Measurements from ENCODE around the gene SERGEF. TPM values are rescaled to one million over a fixed set of nuclear protein-coding genes. Genes with fewer than 3 reads are reported as not detected.

SERGEF gene
- total and polyA plus RNA-seq, 7 experiments from 2014 or later: 35.0 to 93.5 (median 53.7) TPM

DNA sequence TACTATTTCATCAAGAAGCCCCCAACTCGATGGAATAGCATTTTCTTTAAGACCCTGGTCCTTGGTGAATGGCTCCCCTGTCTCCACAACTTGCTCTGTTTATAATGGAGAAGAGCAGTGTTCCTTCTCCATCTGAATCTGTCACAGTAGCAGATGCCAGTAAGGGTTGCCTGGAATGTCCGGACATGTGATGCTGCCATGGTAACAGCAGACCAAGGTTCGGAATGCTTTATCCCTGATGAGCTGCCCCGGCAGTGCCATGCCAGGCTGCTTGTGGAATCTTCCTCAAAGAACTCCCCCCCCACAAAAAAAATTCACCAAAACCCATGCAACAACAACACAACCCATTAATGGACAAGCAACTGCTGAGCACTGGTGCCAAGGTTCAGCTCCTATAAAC lies 205.8 kb downstream of the SERGEF start:
- POLR2A ChIA-PET: no interaction called here

DNA sequence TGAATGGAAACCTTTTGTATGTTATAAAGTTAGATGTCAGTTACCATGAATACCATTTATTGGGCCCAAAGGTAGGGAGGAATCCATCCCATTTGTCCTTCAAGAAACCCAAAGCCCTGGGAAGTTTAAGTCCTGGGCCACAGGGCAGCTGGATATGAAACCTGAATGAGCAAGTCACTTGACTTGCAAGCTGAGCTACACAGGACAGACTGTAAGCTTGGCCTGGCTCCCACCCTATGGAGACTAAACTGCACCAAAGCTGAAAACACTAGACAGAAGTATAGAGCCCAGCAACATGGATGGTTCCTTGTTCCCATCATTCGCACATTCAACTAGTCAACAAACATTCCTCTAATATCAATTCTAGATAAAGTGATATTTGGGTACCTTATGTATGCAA lies 207.0 kb downstream of the SERGEF start:
- H3K27me3 Mint-ChIP-seq: no peaks in the 10 kb centered on the region
- CTCF ChIA-PET: no interaction called here
- no peaks in the 10 kb centered on the region for H3K27me3 ChIP-seq (ENCODE audit: control insufficient read depth in 2 of 2, insufficient read depth in 2 of 2, low read length in 2 of 2)
- no peaks in the 10 kb centered on the region for H3K9me3 ChIP-seq (ENCODE audit: control insufficient read depth in 2 of 3, low read length in 3 of 3)
- H3K4me3 ChIP-seq (ENCODE audit: low read length): no peak overlapping the region
- H3K36me3 ChIP-seq (ENCODE audit: control insufficient read depth in 2 of 3, insufficient read depth in 3 of 3, low read length in 3 of 3): no peaks in the 10 kb centered on the region
- H3K36me3 Mint-ChIP-seq: peaks cover 0 to 53% (median 24%) of the 10 kb centered on the region in 5 donors
- H3K27ac ChIP-seq (ENCODE audit: low read depth, low read length): no peak overlapping the region
- peaks cover 0 to 8% (median 0%) of the 10 kb centered on the region in 11 donors for H3K9me3 Mint-ChIP-seq
- intact Hi-C loops (cut with micrococcal nuclease): no loop called here
- no peak overlapping the region for H3K27ac Mint-ChIP-seq
- H3K4me1 ChIP-seq (ENCODE audit: control insufficient read depth in 2 of 2, insufficient read depth in 2 of 2, low read length in 2 of 2): no peaks in the 10 kb centered on the region
- ATAC-seq (no peak), DNase-seq (no peak)
- POLR2A ChIA-PET: no interaction called here
- H3K4me3 Mint-ChIP-seq: no peak overlapping the region
- H3K4me1 Mint-ChIP-seq: peaks cover 0 to 2% (median 0%) of the 10 kb centered on the region in 7 donors

More for the DNA sequence above, 205.8 kb downstream of the SERGEF start:
- ATAC-seq (no peak), DNase-seq (no peak)
- H3K4me3 Mint-ChIP-seq: no peak overlapping the region
- Histone ChIP-seq H3K4me1 (ENCODE audit: control insufficient read depth in 2 of 2, insufficient read depth in 2 of 2, low read length in 2 of 2) (no peaks in the 10 kb centered on the region), H3K27ac (ENCODE audit: low read depth, low read length) (no peak overlapping the region), H3K9me3 (ENCODE audit: control insufficient read depth in 2 of 3, low read length in 3 of 3) (no peaks in the 10 kb centered on the region), H3K36me3 (ENCODE audit: control insufficient read depth in 2 of 3, insufficient read depth in 3 of 3, low read length in 3 of 3) (no peaks in the 10 kb centered on the region), H3K4me3 (ENCODE audit: low read length) (no peak overlapping the region), H3K27me3 (ENCODE audit: control insufficient read depth in 2 of 2, insufficient read depth in 2 of 2, low read length in 2 of 2) (no peaks in the 10 kb centered on the region)
- H3K9me3 Mint-ChIP-seq: peaks cover 0 to 8% (median 0%) of the 10 kb centered on the region in 11 donors
- CTCF ChIA-PET: no interaction called here
- intact Hi-C loops (cut with micrococcal nuclease): no loop called here
- no peak overlapping the region for H3K27ac Mint-ChIP-seq
- no peaks in the 10 kb centered on the region for H3K27me3 Mint-ChIP-seq
- H3K36me3 Mint-ChIP-seq: peaks cover 0 to 53% (median 24%) of the 10 kb centered on the region in 5 donors
- H3K4me1 Mint-ChIP-seq: peaks cover 0 to 5% (median 0%) of the 10 kb centered on the region in 7 donors

DNA sequence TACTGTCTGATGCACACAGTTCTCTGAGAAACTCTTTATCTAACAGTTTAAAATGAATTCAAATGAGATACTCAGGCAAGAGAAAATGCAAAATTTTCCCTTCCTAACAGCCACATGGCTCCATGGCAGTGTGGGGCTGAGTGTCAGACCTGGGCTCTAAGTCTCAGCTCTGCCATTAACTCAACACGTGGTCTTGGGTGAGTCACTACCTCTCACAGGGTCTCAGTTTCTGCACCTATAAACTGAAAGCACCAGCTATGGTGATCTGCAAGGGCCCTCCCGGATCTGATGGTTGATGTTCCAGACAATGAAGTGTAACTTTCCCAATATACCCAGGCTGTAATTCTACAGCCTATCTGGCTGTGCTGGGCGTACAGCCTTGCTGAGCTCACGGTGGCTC lies 207.8 kb downstream of the SERGEF start:
- H3K36me3 ChIP-seq (ENCODE audit: control insufficient read depth in 2 of 3, insufficient read depth in 3 of 3, low read length in 3 of 3): no peaks in the 10 kb centered on the region
- no peak for DNase-seq
- CTCF ChIA-PET: no interaction called here
- Mint-ChIP-seq H3K27ac (no peak overlapping the region), H3K9me3 (peaks cover 0 to 8% (median 0%) of the 10 kb centered on the region in 11 donors), H3K36me3 (peaks cover 0 to 56% (median 25%) of the 10 kb centered on the region in 5 donors), H3K4me3 (no peak overlapping the region), H3K4me1 (peaks cover 0 to 2% (median 0%) of the 10 kb centered on the region in 7 donors), H3K27me3 (no peaks in the 10 kb centered on the region)
- no peak for ATAC-seq
- H3K27ac ChIP-seq (ENCODE audit: low read depth, low read length): no peak overlapping the region
- H3K4me3 ChIP-seq (ENCODE audit: low read length): no peak overlapping the region
- no peaks in the 10 kb centered on the region for H3K27me3 ChIP-seq (ENCODE audit: control insufficient read depth in 2 of 2, insufficient read depth in 2 of 2, low read length in 2 of 2)
- no peaks in the 10 kb centered on the region for H3K4me1 ChIP-seq (ENCODE audit: control insufficient read depth in 2 of 2, insufficient read depth in 2 of 2, low read length in 2 of 2)
- intact Hi-C loops (cut with micrococcal nuclease): no loop called here
- H3K9me3 ChIP-seq (ENCODE audit: control insufficient read depth in 2 of 3, low read length in 3 of 3): no peaks in the 10 kb centered on the region
- POLR2A ChIA-PET: no interaction called here

DNA sequence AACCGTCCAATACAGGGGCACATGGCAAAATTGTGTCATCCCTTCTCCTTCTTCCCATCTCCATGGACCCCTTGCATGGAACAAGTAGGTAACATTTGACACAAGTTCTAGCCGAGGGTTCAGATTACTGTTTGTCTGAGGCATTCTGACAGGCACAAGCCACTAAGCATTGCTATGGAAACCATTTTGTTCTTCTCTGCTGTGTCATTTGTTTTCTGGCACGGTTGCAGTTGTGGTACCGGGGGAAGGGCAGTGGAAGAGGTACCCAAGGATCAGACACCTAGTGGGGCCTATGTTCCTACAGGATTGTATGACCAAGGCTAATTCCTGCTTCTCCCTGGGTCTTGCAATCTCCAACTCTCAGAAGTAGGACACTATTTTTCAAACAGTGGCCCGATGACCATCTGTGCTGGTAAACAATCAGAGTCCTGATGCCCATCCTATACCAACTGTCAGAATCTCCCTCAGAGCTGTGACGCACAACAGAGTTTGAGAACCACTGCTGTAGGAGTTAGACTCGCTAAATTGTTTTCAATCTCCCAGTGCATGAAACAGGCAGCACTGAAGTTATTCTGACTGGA lies 209.0 kb downstream of the SERGEF start:
- Histone ChIP-seq H3K4me1 (ENCODE audit: control insufficient read depth in 2 of 2, insufficient read depth in 2 of 2, low read length in 2 of 2) (no peaks in the 10 kb centered on the region), H3K9me3 (ENCODE audit: control insufficient read depth in 2 of 3, low read length in 3 of 3) (no peaks in the 10 kb centered on the region), H3K27ac (ENCODE audit: low read depth, low read length) (no peak overlapping the region), H3K27me3 (ENCODE audit: control insufficient read depth in 2 of 2, insufficient read depth in 2 of 2, low read length in 2 of 2) (no peaks in the 10 kb centered on the region), H3K4me3 (ENCODE audit: low read length) (no peak overlapping the region), H3K36me3 (ENCODE audit: control insufficient read depth in 2 of 3, insufficient read depth in 3 of 3, low read length in 3 of 3) (no peaks in the 10 kb centered on the region)
- POLR2A ChIA-PET: no interaction called here
- H3K36me3 Mint-ChIP-seq: peaks cover 0 to 55% (median 23%) of the 10 kb centered on the region in 5 donors
- H3K4me3 Mint-ChIP-seq: no peak overlapping the region
- CTCF ChIA-PET: no interaction called here
- H3K4me1 Mint-ChIP-seq: peaks cover 0 to under 1% (median 0%) of the 10 kb centered on the region in 7 donors
- H3K27me3 Mint-ChIP-seq: no peaks in the 10 kb centered on the region
- peaks cover 0 to 3% (median 0%) of the 10 kb centered on the region in 11 donors for H3K9me3 Mint-ChIP-seq
- no peak overlapping the region for H3K27ac Mint-ChIP-seq
- intact Hi-C loops (cut with micrococcal nuclease): no loop called here
- ATAC-seq (no peak), DNase-seq (no peak)

DNA sequence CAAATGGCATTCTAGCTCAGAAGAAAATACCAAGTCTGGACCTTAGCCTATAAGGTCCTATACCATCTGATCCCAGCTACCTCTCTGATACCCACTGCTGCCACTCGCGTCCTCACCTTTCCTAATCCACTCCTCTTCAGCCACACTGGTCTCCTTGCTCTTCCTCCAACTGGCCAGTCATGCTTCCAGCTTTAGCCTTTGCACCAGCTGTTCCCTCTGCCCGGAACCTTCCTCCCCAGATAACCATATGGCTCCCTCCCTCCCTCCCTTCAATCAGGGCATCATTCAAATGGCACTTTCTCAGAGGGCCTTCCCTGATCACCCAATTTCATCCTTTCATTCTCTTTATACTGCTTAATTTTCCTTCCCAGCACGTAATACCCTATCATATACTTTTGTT lies 210.4 kb downstream of the SERGEF start:
- Histone ChIP-seq H3K4me1 (ENCODE audit: control insufficient read depth in 2 of 2, insufficient read depth in 2 of 2, low read length in 2 of 2) (no peaks in the 10 kb centered on the region), H3K36me3 (ENCODE audit: control insufficient read depth in 2 of 3, insufficient read depth in 3 of 3, low read length in 3 of 3) (no peaks in the 10 kb centered on the region), H3K9me3 (ENCODE audit: control insufficient read depth in 2 of 3, low read length in 3 of 3) (no peaks in the 10 kb centered on the region), H3K27ac (ENCODE audit: low read depth, low read length) (no peak overlapping the region), H3K4me3 (ENCODE audit: low read length) (no peak overlapping the region), H3K27me3 (ENCODE audit: control insufficient read depth in 2 of 2, insufficient read depth in 2 of 2, low read length in 2 of 2) (no peaks in the 10 kb centered on the region)
- peaks cover 0 to 2% (median 0%) of the 10 kb centered on the region in 11 donors for H3K9me3 Mint-ChIP-seq
- CTCF ChIA-PET: no interaction called here
- H3K27ac Mint-ChIP-seq: no peak overlapping the region
- H3K27me3 Mint-ChIP-seq: no peaks in the 10 kb centered on the region
- no peak overlapping the region for H3K4me3 Mint-ChIP-seq
- DNase-seq (no peak), ATAC-seq (no peak)
- H3K4me1 Mint-ChIP-seq: no peaks in the 10 kb centered on the region
- POLR2A ChIA-PET: no interaction called here
- H3K36me3 Mint-ChIP-seq: peaks cover 0 to 57% (median 23%) of the 10 kb centered on the region in 5 donors
- intact Hi-C loops (cut with micrococcal nuclease): no loop called here

DNA sequence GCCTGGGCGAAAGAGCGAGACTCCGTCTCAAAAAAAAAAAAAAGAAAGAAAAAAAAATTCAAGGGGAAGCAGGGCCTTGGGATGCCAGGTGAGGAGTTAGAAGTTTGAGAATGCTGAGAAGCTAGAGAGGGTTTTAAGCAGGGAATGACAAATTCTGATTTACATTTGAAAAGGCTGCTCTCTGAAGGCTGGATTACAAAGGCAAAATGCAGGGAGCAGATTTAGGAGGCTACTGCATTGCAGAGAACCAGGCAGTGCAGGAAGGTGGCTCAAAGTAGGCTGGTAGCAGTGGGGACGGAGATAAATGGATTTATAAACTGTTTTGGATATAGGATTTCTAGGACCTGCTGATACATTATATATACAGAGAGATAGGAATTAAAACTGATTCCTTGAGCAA lies 211.7 kb downstream of the SERGEF start:
- H3K9me3 ChIP-seq (ENCODE audit: control insufficient read depth in 2 of 3, low read length in 3 of 3): no peaks in the 10 kb centered on the region
- ATAC-seq (no peak), DNase-seq (no peak)
- intact Hi-C loops (cut with micrococcal nuclease): no loop called here
- H3K4me3 ChIP-seq (ENCODE audit: low read length): no peak overlapping the region
- no peak overlapping the region for H3K27ac ChIP-seq (ENCODE audit: low read depth, low read length)
- H3K36me3 ChIP-seq (ENCODE audit: control insufficient read depth in 2 of 3, insufficient read depth in 3 of 3, low read length in 3 of 3): no peaks in the 10 kb centered on the region
- ChIA-PET POLR2A (no interaction called here), CTCF (no interaction called here)
- peaks cover 0 to 2% (median 0%) of the 10 kb centered on the region in 11 donors for H3K9me3 Mint-ChIP-seq
- no peaks in the 10 kb centered on the region for H3K4me1 ChIP-seq (ENCODE audit: control insufficient read depth in 2 of 2, insufficient read depth in 2 of 2, low read length in 2 of 2)
- peaks cover 0 to 62% (median 24%) of the 10 kb centered on the region in 5 donors for H3K36me3 Mint-ChIP-seq
- no peak overlapping the region for H3K27ac Mint-ChIP-seq
- no peak overlapping the region for H3K4me3 Mint-ChIP-seq
- H3K27me3 ChIP-seq (ENCODE audit: control insufficient read depth in 2 of 2, insufficient read depth in 2 of 2, low read length in 2 of 2): no peaks in the 10 kb centered on the region
- H3K4me1 Mint-ChIP-seq: no peaks in the 10 kb centered on the region
- H3K27me3 Mint-ChIP-seq: no peaks in the 10 kb centered on the region

DNA sequence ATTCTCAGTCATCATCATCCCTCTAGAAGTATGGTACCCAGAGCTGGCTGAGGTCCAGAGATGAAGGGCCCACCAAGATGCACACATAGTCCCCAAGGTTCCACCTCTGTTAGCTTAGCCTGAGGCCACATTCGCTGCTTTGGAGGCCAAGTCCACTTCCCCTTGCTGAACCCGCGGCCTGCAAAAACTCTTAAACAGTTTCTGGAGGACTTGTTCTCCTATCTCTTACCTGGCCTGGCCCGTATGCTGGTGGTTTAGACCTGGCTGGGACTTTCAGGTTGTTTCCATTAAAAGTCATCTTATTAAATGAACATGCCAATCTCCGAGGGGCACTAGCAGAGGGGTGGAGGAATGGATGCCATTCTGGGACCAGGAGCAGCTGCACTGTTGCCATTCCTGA lies 213.7 kb downstream of the SERGEF start:
- no peaks in the 10 kb centered on the region for H3K9me3 ChIP-seq (ENCODE audit: control insufficient read depth in 2 of 3, low read length in 3 of 3)
- ChIA-PET CTCF (no interaction called here), POLR2A (no interaction called here)
- no peak overlapping the region for H3K27ac ChIP-seq (ENCODE audit: low read depth, low read length)
- H3K27me3 ChIP-seq (ENCODE audit: control insufficient read depth in 2 of 2, insufficient read depth in 2 of 2, low read length in 2 of 2): no peaks in the 10 kb centered on the region
- intact Hi-C loops (cut with micrococcal nuclease): no loop called here
- peaks cover 0 to 2% (median 0%) of the 10 kb centered on the region in 11 donors for H3K9me3 Mint-ChIP-seq
- no peak overlapping the region for H3K4me3 Mint-ChIP-seq
- no peaks in the 10 kb centered on the region for H3K36me3 ChIP-seq (ENCODE audit: control insufficient read depth in 2 of 3, insufficient read depth in 3 of 3, low read length in 3 of 3)
- H3K4me3 ChIP-seq (ENCODE audit: low read length): no peak overlapping the region
- H3K4me1 ChIP-seq (ENCODE audit: control insufficient read depth in 2 of 2, insufficient read depth in 2 of 2, low read length in 2 of 2): no peaks in the 10 kb centered on the region
- H3K4me1 Mint-ChIP-seq: no peaks in the 10 kb centered on the region
- no peak overlapping the region for H3K27ac Mint-ChIP-seq
- peaks cover 0 to 59% (median 25%) of the 10 kb centered on the region in 5 donors for H3K36me3 Mint-ChIP-seq
- DNase-seq: no peak
- no peaks in the 10 kb centered on the region for H3K27me3 Mint-ChIP-seq
- no peak for ATAC-seq
